Melanocyte of skin (primary cell): Measurements from ENCODE around the gene TFAP2B. TPM values are rescaled to one million over a fixed set of nuclear protein-coding genes. Genes with fewer than 3 reads are reported as not detected.

ENCODE experiments used
- total RNA-seq, 2 donors: library from RNA; depleted of rRNA; stranded (reverse); fragments of >200 nt; gene quantifications; 2 replicates each; pipeline ENCODE4 v1.2.3, GENCODE V29; 2012

TFAP2B gene
- total RNA-seq: under 1 TPM; under 0.01 TPM

GRCh38 chr6:50818673-50819072 is at the start of gene TFAP2B:
Gene TFAP2B (plus strand): TSS chr6:50818871. CDS start chr6:50818892, 21 bp downstream.

Other genes starting within 250 kb of the TFAP2B start
- gene TFAP2D, start 105.3 kb upstream of the TFAP2B start, total RNA-seq: not detected